Endothelial cell of umbilical vein (primary cell): Measurements from ENCODE around the gene CDH23. TPM values are rescaled to one million over a fixed set of nuclear protein-coding genes. Genes with fewer than 3 reads are reported as not detected.

Experiments used
- BruUV-seq: library from RNA; stranded (reverse); fragments of 400-500 nt; replicated peaks from 2 replicates; lab custom pipeline; 2021; lab: Mats Ljungman, UMichigan
- CTCF ChIA-PET: fragments of 300-600, 350-600 bp; sonication (Branson Sonifier 250); formaldehyde crosslinking; loops from one replicate; lab custom pipeline; 2021; ENCODE audit warnings: antibody characterized with exemption, inconsistent platforms; lab: Charles Lee
- POLR2A ChIA-PET: fragments of 300-600, 350-600 bp; sonication (Branson Sonifier 250); formaldehyde crosslinking; loops from one replicate; lab custom pipeline; 2021; ENCODE audit warnings: antibody characterized with exemption, inconsistent platforms; lab: Charles Lee
- DNase-seq: peaks from one replicate; pipeline ENCODE4 v3.0.0-alpha.2; 2011; ENCODE audit warnings: low read depth, low spot score
- FAIRE-seq: peaks from 2 replicates; lab custom pipeline; 2011; peaks lifted over from hg19 to GRCh38; lab: Jason Lieb, UNC
- H2AFZ ChIP-seq: 2 replicates; pipeline ENCODE4 v1.6.0; 2012; ENCODE audit warnings: low read depth, low read length, control low read depth, inconsistent platforms
- H3K27ac ChIP-seq: 2 replicates; pipeline ENCODE4 v1.5.1; 2011; ENCODE audit warnings: low read depth, mild to moderate bottlenecking, control low read depth, low read length, moderate library complexity; ENCODE audit not compliant: insufficient read depth
- H3K27me3 ChIP-seq, 2 experiments: 2 replicates each; pipeline versions ENCODE4 v1.6.0 to v1.6.1; 2011; ENCODE audit warnings: low read length in 2 of 2, mixed read lengths in 1 of 2; ENCODE audit not compliant: control insufficient read depth in 2 of 2, insufficient read depth in 2 of 2
- H3K36me3 ChIP-seq, 2 experiments: 2 replicates in 1 of 2; 3 replicates in 1 of 2; pipeline ENCODE4 v1.5.1; 2011; ENCODE audit warnings: low read length in 2 of 2, mild to moderate bottlenecking in 1 of 2, moderate library complexity in 1 of 2; ENCODE audit not compliant: control insufficient read depth in 2 of 2, insufficient read depth in 2 of 2; ENCODE audit errors: extremely low read depth in 1 of 2
- H3K4me1 ChIP-seq: 3 replicates; pipeline ENCODE4 v1.5.1; 2011; ENCODE audit warnings: mild to moderate bottlenecking, low read length; ENCODE audit not compliant: control insufficient read depth, insufficient read depth; ENCODE audit errors: extremely low read depth
- H3K4me2 ChIP-seq: 2 replicates; pipeline ENCODE4 v1.6.1; 2011; ENCODE audit warnings: low read length, control low read depth, mixed read lengths; ENCODE audit not compliant: insufficient read depth
- H3K4me3 ChIP-seq, 3 experiments: fragments of 200-600 bp in 1 of 3; sonication (generic), shearing (Covaris generic) in 1 of 3; replicated peaks in 1 of 3; 2 replicates each; pipeline ENCODE4 v1.5.1; 2011 to 2016; ENCODE audit warnings: control low read depth in 3 of 3, low read length in 3 of 3, mild to moderate bottlenecking in 2 of 3, inconsistent platforms in 1 of 3, low read depth in 1 of 3, moderate library complexity in 1 of 3; ENCODE audit not compliant: insufficient read depth in 1 of 3
- H3K79me2 ChIP-seq: 2 replicates; pipeline ENCODE4 v1.6.0; 2012; ENCODE audit warnings: low read length, inconsistent platforms; ENCODE audit not compliant: control insufficient read depth, insufficient read depth
- H3K9ac ChIP-seq: replicated peaks from 2 replicates; pipeline ENCODE3; 2011; ENCODE audit warnings: low read length, control low read depth; ENCODE audit not compliant: insufficient read depth; ENCODE audit errors: extremely low read depth
- H3K9me1 ChIP-seq: replicated peaks from 3 replicates; pipeline ENCODE4 v1.6.0; 2011; ENCODE audit warnings: mild to moderate bottlenecking, low read length; ENCODE audit not compliant: control insufficient read depth, insufficient read depth; ENCODE audit errors: extremely low read depth
- H3K9me3 ChIP-seq: replicated peaks from 2 replicates; pipeline ENCODE4 v1.5.1; 2012; ENCODE audit warnings: low read length, inconsistent platforms; ENCODE audit not compliant: control insufficient read depth, insufficient read depth
- H4K20me1 ChIP-seq: replicated peaks from 2 replicates; pipeline ENCODE3; 2011; ENCODE audit warnings: mild to moderate bottlenecking, low read length; ENCODE audit not compliant: control insufficient read depth, insufficient read depth; ENCODE audit errors: extremely low read depth
- CTCF ChIP-seq, 2 donors: IDR thresholded peaks; 1 replicate in 1 of 2; 2 replicates in 1 of 2; pipeline ENCODE4 v1.5.1; 2011; ENCODE audit warnings: low read length in 2 of 2, mild to moderate bottlenecking in 2 of 2, moderate library complexity in 2 of 2, control low read depth in 1 of 2, inconsistent platforms in 1 of 2, low read depth in 1 of 2; ENCODE audit not compliant: insufficient read depth in 1 of 2; ENCODE audit errors: extremely low read depth in 1 of 2
- EZH2 ChIP-seq: IDR thresholded peaks from 2 replicates; pipeline ENCODE4 v1.6.1; 2012; ENCODE audit warnings: borderline replicate concordance, low read depth, mild to moderate bottlenecking, moderate library complexity, low read length, inconsistent platforms; ENCODE audit not compliant: severe bottlenecking
- FOS ChIP-seq: IDR thresholded peaks from 2 replicates; pipeline ENCODE4 v1.6.1; 2011; ENCODE audit warnings: mild to moderate bottlenecking, low read length, moderate library complexity, borderline replicate concordance; ENCODE audit not compliant: insufficient read depth
- GATA2 ChIP-seq: IDR thresholded peaks from 2 replicates; pipeline ENCODE4 v1.7.0; 2011; ENCODE audit warnings: low read depth, mild to moderate bottlenecking, moderate library complexity, mixed read lengths, low read length; ENCODE audit not compliant: insufficient read length, insufficient read depth
- JUN ChIP-seq: IDR thresholded peaks from 2 replicates; pipeline ENCODE4 v1.6.1; 2011; ENCODE audit warnings: borderline replicate concordance, low read depth; ENCODE audit not compliant: insufficient read length, insufficient read depth
- MAX ChIP-seq: IDR thresholded peaks from 2 replicates; pipeline ENCODE4 v1.6.1; 2011; ENCODE audit not compliant: insufficient read depth, insufficient read length
- MYC ChIP-seq: IDR thresholded peaks from one replicate; pipeline ENCODE4 v1.6.1; 2011; ENCODE audit warnings: mild to moderate bottlenecking, low read depth, low read length
- POLR2A ChIP-seq: IDR thresholded peaks from 2 replicates; pipeline ENCODE4 v1.6.1; 2012; ENCODE audit warnings: low read depth, mild to moderate bottlenecking, control low read depth, low read length
- POLR2AphosphoS5 ChIP-seq: IDR thresholded peaks from 2 replicates; pipeline ENCODE4 v1.6.1; 2012; ENCODE audit warnings: low read depth, mild to moderate bottlenecking, control low read depth, low read length, moderate library complexity; ENCODE audit not compliant: insufficient read depth
- dilution Hi-C: fragments of 300-500 bp; cut with MboI; formaldehyde crosslinking; loops from one replicate; pipeline ENCODE4 v1.15.0; 2019; ENCODE audit warnings: low sequenced_read_pairs; ENCODE audit not compliant: extremely low pct_ligation_motif_present
- intact Hi-C: fragments of 100-400 bp; cut with micrococcal nuclease; formaldehyde crosslinking; loops from one replicate; pipeline ENCODE4 v1.10.0; 2022
- polyA plus RNA-seq, 4 experiments: library from polyadenylated mRNA; depleted of rRNA in 3 of 4; stranded (reverse) in 3 of 4; unstranded in 1 of 4; fragments of >200 nt; gene quantifications; 2 replicates each; pipeline versions ENCODE4 v1.2.1 to v1.2.3, GENCODE V29; 2011 to 2012; ENCODE audit warnings: missing spikeins in 1 of 4
- total RNA-seq: library from RNA; stranded (reverse); gene quantifications from 2 replicates; pipeline ENCODE4 v1.2.3, GENCODE V29; 2021

The CDH23 gene
- total and polyA plus RNA-seq, 2 donors (not counting 3 experiments of a cell fraction or from before 2014, with no cell fraction given) = not detected

- no peaks in the 10 kb centered on the region for H3K9me3 ChIP-seq
- H3K4me3 ChIP-seq = no peak overlapping the region
- H3K9ac ChIP-seq = no peak overlapping the region
- intact Hi-C loops = no loop called here
- BruUV-seq = no TSS peak
- TF ChIP-seq EZH2 (no peak), JUN (no peak), POLR2AphosphoS5 (no peak), MAX (no peak), GATA2 (no peak), POLR2A (no peak), CTCF (IDR thresholded peaks at IDR 0.05; ENCODE audit: extremely low read depth in 1 of 2, insufficient read depth in 1 of 2, low read depth in 1 of 2, low read length in 2 of 2) (no peak), MYC (no peak), FOS (no peak)
- H3K9me1 ChIP-seq = no peaks in the 10 kb centered on the region
- peaks cover 6% of the 10 kb centered on the region for H3K4me1 ChIP-seq
- no peak overlapping the region for H3K4me2 ChIP-seq
- H4K20me1 ChIP-seq = no peaks in the 10 kb centered on the region
- POLR2A ChIA-PET = no interaction called here
- H3K27ac ChIP-seq = no peak overlapping the region
- CTCF ChIA-PET = interaction anchor here (1.0 kb wide), 1 partner anchor 31 kb away, joined by 3 read pairs; the partner anchor contains the start of gene VSIR
- no peaks in the 10 kb centered on the region for H3K27me3 ChIP-seq
- DNase-seq (no peak), FAIRE-seq (no peak)
- dilution Hi-C loops = no loop called here
- no peak overlapping the region for H2AFZ ChIP-seq
- no peaks in the 10 kb centered on the region for H3K36me3 ChIP-seq
- H3K79me2 ChIP-seq = no peaks in the 10 kb centered on the region
These were observed 345.8 kb downstream of the CDH23 start for GRCh38 chr10:71742301-71743088.
